ENCODE data around the gene RPLP2.

Gene RPLP2

DNA sequence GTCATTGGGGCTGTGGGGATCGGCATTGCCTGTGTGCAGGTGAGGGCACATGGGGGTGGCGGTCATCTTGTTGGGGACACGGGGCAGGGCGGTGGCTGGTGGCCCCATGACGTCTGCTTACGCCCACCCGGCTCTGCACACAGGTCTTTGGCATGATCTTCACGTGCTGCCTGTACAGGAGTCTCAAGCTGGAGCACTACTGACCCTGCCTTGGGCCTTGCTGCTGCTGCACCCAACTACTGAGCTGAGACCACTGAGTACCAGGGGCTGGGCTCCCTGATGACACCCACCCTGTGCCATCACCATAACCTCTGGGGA, 28.2 kb downstream of the RPLP2 start:
- DNase-seq: no peak

DNA sequence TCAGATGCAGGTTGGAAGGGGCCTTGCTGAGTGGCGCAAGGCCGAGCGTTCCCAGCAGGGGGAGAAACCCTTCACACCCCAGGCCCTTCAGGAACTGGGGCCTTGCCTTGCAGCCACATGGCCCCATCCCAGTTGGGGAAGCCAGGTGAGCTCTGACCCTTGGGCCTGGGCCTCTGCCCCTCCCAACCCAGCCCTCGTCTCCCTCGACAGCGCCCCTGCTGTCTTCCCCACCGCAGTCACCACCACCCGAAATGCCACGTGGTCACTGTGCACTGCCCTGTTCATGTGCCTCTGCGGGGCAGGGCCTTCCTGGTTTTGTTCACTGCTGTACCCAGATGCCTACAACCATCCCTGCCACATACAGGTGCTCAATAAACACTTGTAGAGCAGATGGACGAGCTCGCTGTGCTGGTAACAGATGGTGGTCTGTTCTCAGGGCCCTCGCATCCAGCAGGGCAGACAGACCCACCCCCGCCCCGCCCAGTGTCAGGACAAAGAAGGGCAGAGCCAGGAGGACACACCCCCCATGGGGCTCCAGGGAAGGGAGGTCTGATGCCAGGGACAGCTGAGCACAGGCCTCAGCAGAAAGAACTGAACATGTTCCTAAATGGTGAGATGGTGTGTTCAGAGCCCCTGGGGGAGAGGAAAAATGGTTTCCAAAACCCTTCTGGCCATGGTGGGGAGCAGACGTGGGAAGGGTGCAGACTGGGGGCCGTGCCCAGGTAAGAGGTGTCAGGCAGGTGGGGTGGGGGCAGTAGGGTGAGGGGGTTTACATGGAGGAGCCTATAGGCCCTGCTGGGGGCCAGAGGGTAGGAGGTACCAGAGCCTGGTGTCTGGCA, 28.9 kb downstream of the RPLP2 start:
- no peak for DNase-seq

GRCh38 chr11:839280-839623, 29.5 kb downstream of the RPLP2 start:
- no peak for DNase-seq

GRCh38 chr11:839875-840617, 30.3 kb downstream of the RPLP2 start:
- DNase-seq: no peak

DNA sequence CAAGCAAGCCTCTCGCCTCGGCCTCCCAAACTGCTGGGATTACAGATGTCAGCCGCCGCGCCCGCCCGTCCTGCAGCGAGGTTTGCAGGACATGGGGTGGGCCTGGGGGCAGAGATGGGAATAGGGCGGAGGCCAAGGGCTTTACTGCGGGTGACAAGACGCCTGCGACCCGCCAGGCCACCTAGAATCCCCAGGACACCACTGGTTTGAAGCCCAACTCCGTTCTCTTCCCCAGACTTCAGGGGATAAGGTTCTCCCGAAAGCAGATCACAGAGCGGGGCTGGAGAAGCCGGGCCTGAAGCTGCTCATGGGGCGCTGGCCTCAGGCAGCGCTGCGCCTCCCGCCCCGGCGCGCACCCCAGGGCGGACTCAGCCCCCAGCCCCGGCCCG, 32.2 kb downstream of the RPLP2 start:
- DNase-seq: no peak

DNA sequence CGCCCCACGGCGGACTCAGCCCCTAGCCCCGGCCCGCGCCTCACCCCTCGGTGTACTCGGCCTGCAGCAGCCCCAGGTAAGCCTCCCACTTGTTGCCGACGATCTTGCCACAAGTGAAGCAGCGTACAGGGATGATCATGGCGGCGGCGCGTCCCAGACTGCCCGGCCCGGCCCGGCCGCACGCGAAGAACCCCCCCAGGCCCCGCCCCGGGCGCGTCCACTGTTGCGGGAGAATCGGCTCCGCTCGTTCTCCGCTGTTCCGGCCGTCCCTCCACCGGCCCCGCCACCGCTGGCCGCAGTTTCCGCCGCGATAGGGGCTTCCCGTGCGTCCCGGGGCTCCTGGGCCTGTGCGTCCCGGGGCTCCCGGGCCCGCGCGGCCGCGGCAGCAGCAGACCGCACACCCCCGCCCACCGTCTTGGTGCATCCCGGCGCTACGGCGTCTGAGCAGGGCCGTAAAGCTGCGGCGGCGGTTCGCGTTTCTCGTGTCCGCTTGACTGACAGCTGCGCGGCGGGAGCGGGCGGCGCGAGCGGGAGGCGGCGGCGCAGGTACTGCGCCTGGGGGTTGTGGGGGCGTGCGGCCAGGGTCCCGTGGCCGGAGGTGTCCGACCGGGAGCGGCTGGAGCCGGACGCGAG, 32.7 kb downstream of the RPLP2 start, which contains the start of the genes POLR2L and TSPAN4:
Gene POLR2L (minus strand): TSS at position 160 of the 633 bp plus-strand sequence. CDS start 21 bp downstream, at position 139.
Gene TSPAN4 (plus strand): TSS at position 483 of the 633 bp plus-strand sequence. CDS start 7,453 bp downstream, outside the sequence.
- DNase-seq: peak; percentile 92

DNA sequence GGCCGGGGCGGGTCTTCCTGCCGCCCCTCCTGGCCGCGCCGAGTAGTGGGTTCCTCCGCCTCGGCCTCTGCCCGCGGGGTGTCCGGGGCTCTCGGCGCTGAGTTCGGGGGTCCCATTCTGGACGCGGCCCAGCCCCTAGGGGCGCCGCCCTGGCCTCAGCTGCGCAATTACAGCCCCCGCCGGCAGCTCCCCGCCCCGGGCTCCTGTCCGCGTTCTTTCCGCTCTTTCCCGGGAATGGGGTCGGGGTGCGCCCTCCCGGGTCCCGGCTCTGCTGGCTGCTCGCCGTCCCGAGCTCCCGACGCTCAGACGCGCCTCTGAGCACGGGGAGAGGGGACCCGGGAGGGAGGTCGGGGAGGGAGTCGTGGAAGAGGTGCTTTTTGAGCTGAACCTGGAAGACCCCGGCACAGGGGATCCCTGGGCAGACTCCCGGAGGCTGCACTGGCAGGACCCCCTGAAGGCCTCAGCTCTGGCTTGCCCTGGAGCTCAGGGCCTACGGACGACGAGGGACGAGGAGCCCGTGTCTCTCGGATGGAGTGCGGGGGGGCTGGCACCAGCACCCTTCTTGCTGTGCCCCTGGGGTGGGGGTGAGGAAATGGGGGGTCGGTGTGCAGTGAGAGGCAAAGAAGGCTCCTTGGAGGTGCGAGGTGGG, 33.4 kb downstream of the RPLP2 start:
- no peak for DNase-seq

DNA sequence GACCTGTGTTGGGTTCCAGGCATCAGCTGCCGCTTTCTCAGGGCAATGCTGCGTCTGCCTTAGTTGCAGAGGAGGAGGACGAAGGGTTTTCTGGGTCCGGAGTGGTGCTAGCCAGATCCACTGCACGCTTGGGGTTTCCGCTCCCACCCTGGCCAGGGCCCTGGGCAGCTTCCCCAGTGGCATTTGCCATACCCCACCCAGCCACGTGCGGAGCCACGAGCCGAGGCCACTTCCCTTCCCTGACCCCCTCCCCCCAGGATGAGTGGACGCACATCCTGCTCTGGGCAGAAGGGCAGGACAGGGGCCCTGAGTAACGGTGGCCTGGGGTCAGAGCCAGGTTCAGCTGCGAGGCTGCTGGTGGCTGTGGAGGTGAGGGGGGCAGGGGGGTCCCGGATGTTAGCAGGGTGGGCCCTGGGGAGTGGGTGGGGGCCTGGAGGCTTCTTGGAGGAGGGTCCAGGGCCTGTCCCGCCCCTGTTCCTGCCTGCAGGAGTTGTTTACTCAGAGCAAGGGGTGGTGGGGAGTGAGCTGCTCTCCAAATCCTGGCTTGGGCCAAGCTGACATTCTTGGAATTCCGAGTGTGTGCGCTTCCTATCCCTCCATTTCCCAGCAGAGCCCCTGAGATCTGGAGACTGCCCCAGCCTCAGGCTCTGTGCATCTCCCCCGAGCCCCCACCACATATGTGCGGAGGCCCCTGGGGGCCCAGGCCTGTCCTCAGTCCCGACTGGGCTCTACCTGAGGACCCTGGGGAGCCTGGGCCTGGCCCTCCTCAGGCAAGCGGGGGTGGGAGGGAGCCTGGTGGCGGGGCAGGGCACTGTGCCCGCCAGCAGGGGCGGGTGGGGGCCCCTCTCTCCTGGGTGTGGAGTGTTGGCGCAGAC, 34.3 kb downstream of the RPLP2 start:
- no peak for DNase-seq

GRCh38 chr11:844693-845644, 35.2 kb downstream of the RPLP2 start:
- DNase-seq: no peak

DNA sequence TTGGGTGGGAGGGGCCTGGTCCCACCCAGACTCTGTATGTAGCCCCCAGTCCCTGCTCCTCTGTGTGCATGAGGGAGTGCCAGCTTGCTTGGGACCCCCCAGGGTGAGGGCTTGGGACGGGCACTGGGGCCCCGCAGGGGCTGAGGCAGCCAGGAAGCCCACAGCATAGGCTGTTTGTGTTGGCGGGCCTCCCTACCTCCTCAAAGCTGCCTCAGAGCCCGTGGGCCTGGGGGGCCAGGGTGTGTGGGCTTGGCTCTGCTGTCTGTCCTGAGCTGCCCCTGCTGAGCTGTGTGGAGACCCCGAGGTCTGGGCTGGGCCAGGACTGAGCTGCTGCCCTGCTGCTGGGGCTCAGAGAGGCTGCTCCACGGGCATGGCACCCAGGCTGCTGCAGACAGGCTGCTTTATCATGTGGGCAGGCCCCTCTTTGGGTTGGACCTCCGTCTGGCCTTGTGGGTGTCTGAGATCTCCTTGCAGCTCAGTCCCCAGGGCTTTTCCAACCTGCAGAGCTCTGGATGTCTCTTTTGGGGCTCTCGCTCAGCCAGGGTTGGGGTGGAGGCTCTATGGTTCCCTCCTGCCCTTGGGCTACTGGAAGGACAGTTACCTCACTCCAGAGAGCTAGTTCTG, 36.2 kb downstream of the RPLP2 start:
- DNase-seq: no peak

GRCh38 chr11:846496-847098, 36.8 kb downstream of the RPLP2 start:
- DNase-seq: no peak

DNA sequence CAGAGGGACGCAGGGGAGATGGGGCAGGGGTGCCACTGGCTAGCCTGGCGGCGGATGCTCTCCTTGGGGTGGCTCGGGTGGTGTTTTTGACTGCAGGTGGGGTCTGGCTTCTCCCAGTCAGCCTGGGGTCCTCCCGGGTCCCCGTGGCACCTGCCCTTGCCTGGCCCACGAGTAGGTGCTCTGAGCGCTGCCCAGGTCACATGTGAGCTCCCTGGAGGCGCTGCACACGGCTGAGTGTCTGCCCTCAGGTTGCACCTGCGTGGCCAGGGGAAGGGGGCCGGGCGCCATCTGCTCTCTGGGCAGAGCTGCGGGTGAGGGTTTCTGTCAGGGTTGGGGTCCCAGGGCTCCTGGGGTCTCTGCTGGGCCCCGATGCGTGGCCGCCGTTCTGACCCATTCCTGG, 38.1 kb downstream of the RPLP2 start:
- DNase-seq: no peak

DNA sequence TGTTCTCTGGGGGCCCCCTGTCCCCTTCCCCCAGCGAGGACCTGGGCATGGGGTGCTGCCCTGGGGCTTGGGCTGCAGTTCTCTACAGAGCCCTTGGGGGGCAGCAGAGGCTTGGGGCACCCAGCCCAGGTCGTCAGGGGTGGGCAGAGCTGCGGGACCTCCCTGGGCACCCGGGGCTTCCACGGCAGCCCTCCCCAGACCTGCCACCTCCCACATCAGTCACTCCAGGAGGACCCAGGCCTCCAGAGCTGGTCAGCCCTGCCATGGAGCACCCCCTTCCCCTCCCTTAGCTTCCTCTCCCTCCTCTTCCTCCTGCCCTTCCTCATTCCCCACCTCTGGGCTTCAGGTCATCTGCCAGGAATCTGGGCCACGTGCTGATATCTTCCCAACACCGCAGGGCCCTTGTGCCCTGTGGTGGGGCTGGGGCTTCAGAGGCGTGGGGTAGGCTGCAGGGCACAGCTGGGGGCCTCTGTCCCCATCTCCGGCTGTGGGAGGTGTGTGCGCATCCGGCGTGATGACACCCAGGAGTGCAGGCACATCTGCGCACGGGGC, 38.7 kb downstream of the RPLP2 start:
- DNase-seq: peak; percentile 52

- DNase-seq: peak; percentile 53
Measured at GRCh38 chr11:849104-849824, 39.5 kb downstream of the RPLP2 start.

DNA sequence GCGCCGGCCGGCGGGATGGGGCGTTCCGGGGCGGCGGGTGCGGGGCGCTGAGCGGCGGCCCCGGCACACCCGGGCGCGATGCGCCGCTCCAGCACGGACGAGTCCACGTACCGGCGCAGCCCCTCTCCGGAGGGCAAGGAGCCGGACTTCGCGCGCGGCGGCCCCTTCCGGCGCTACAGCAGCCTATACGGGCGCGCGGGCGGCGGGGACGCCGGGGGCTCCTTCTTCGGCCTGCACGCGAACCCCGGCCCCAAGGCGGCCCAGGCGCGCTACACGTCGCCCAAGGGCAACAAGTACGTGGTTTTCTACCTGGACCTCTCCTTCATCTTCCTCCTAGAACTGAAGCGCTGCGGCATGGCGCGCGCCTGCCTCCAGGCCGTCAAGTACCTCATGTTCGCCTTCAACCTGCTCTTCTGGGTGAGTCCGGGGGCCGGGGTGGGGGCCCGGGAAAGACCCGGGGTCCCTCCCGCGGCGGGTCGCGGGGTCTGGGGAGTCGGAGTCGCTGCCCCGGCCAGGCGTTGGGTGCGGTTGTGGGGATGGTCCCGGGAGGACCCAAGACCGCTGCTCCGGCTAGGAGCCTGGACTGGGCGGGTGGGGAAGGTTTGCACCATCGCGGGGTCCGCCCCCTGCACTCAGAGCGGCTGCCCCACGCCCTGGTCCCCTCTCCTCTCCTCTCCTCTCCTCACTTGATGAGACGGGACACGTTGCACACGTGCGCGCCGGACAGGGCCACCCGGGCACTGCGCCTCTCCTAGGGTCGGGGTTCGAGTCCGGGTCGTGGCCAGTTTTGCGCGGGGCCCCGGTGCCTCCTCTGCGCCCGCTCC, 40.4 kb downstream of the RPLP2 start:
- DNase-seq: no peak

DNA sequence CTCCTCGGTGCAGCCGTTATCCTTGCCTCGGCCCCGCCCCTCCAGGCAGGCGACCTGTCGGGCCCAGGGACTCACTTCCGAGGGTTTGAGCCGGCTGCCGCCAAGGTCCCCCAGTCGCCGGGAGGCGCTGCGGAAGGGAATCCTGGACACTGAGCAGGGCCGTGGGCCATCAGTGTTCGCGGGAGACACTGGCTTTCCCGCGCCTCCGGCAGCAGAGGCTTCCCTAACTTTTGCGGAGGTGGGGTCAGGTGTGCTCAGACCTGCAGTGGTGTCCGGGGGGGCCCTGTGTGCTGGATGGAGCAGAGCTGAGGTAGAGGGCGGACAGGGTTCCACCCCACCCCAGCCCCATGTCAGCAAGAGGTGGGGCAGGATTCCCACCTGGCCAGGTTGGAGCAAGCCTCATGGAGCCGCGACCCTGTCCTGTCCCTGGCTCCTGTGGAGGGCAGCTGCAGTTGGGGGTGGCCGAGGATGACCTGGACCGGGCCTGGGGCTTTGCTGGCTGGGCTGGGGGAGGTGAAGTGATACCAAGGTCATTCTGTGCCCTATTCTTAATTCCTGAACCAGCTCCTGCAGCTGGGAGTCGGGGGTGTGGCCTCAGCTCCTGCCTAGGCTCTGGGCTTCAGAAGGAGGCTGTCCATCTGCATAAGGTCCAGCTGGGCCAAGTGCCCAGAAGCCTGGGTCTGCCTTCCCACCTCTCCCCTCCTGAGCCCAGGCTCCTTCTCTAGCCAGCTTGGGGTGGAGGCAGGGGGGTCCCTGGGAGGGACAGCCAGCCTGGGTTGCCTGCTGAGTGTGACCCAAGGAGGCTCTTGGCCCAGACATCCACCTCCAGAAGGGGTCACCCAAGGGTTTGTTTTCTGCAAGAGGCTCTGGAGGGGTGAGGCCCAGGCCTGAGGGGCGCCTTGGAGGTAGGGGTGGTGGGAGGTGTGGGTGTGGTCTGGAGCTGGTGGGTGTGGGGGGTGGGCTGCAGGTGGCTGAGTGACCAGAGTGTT, 41.3 kb downstream of the RPLP2 start:
- DNase-seq: no peak

DNA sequence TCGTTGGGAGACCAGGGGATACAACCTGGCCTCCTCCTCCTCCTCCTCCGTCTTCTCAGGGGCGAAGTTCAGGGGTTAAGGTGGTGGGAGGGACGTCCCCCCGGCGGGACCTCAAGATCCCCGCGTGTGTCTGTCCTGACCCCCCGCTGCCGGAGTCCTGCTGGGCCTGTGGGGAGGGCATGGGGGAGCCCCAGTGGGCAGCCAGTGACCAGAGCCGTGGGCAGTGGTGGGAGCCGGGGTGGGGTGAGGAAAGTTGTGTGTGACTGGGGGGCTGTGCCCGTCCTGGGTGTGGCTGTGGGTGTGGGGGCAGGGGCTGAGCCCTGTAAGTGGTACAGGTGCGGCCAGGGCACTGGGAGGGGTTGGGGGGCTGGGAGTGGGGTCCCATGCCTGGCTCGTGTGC, 43.0 kb downstream of the RPLP2 start:
- no peak for DNase-seq

All from COR-L47 (cell line).